ENCODE measurements around the gene LPAR5.

DNA sequence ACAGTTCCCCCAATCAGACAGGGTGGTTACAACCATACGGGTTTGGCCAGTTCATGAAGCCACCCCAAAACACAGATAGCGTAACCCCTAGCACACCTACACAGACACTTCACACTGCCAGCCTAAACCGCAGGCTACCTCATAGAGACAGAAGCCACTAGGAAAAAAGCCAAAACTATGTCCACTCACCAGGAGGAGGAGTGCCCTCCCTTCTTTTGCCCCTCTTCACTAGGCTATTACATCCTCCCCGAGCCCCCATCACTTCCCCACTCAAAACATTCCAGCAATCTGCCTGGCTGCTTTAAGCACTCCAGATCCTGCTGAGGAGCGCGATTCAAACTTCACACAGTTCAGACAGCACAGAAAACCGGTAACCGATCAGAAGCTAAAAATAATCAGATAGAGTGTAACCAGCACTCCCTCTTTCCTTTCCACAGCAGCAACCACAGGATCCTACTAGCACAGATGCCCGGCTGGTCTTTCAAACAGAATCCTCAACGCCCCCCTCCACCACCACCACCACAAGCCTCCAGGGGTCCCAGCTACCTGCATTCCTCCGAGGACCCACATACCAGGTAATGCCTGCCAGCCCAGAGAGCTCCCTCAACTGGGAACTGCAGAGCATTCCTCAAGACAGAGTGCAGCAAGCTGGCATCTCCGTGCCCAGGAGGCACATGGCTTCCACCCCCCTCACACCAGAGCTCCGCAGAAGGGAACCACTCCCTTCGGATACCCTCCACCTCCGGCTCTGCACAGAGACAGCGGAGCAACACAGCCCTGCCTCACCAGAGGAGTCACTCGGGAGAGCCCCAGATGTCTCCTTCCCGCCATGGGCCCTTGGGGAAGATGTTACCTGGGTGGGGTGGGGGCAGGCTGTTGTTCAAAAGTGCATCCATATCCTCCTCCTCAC is 30.1 kb downstream of the LPAR5 start:
- TF ChIP-seq EZH2phosphoT487 (IDR thresholded peaks at IDR 0.05; ENCODE audit: unreplicated experiment), result no peak
- TF ChIP-seq, protein P1, sequence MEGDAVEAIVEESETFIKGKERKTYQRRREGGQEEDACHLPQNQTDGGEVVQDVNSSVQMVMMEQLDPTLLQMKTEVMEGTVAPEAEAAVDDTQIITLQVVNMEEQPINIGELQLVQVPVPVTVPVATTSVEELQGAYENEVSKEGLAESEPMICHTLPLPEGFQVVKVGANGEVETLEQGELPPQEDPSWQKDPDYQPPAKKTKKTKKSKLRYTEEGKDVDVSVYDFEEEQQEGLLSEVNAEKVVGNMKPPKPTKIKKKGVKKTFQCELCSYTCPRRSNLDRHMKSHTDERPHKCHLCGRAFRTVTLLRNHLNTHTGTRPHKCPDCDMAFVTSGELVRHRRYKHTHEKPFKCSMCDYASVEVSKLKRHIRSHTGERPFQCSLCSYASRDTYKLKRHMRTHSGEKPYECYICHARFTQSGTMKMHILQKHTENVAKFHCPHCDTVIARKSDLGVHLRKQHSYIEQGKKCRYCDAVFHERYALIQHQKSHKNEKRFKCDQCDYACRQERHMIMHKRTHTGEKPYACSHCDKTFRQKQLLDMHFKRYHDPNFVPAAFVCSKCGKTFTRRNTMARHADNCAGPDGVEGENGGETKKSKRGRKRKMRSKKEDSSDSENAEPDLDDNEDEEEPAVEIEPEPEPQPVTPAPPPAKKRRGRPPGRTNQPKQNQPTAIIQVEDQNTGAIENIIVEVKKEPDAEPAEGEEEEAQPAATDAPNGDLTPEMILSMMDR (conservative IDR thresholded peaks at IDR 0.05; ENCODE audit: low read depth in 2 of 2), result 0 out of 4 replicates have a peak, but pooled peaks have one; percentile 6 to 11
